ENCODE data around the gene DIPK1A.

DNA sequence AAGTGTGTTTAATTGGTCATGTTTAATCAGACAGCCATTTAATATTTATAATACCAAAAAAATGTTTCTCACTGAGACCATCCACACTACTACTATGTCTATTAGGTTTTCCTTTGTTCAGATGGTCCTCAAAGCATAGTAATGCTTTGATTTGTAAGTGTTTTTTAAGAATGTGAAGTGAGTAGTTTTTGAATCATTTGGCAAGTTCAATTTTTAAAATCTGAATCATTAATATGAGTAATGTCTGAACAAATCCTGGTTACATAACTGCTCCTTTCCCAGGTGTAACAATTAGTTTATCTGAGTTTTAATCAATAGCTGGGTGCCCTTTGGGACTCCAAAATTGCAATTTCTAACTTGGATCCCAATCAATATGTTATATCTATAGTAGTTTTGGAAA is 152.9 kb downstream of the DIPK1A start:
- TF ChIP-seq, protein P1, sequence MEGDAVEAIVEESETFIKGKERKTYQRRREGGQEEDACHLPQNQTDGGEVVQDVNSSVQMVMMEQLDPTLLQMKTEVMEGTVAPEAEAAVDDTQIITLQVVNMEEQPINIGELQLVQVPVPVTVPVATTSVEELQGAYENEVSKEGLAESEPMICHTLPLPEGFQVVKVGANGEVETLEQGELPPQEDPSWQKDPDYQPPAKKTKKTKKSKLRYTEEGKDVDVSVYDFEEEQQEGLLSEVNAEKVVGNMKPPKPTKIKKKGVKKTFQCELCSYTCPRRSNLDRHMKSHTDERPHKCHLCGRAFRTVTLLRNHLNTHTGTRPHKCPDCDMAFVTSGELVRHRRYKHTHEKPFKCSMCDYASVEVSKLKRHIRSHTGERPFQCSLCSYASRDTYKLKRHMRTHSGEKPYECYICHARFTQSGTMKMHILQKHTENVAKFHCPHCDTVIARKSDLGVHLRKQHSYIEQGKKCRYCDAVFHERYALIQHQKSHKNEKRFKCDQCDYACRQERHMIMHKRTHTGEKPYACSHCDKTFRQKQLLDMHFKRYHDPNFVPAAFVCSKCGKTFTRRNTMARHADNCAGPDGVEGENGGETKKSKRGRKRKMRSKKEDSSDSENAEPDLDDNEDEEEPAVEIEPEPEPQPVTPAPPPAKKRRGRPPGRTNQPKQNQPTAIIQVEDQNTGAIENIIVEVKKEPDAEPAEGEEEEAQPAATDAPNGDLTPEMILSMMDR (IDR thresholded peaks at IDR 0.05; ENCODE audit: low read length), result no peak
- no peak for TF ChIP-seq EZH2 (optimal IDR thresholded peaks at IDR 0.05; ENCODE audit: low read depth, low read length)
